Gastroesophageal sphincter (tissue), 4 donors: ENCODE results near the gene MICALL2. TPM values are rescaled to one million over a fixed set of nuclear protein-coding genes. Genes with fewer than 3 reads are reported as not detected.

Experiments
- ATAC-seq: fragments of 150-250 bp; one replicate; pipeline ENCODE4 v1.9.1; 2016; ENCODE audit warnings: mild to moderate bottlenecking, moderate library complexity
- H3K27ac ChIP-seq, 4 donors: fragments of 200-600 bp; sonication (generic) in 3 of 4; 1 replicate in 3 of 4; 2 replicates in 1 of 4; pipeline ENCODE4 v1.5.1; 2016 to 2019
- H3K27me3 ChIP-seq: fragments of 200-600 bp; sonication (generic); one replicate; pipeline ENCODE4 v1.5.1; 2019
- H3K36me3 ChIP-seq, 2 donors: fragments of 200-600 bp; sonication (generic); one replicate each; pipeline ENCODE4 v1.5.1; 2019; ENCODE audit warnings: control low read depth in 1 of 2
- H3K4me1 ChIP-seq, 3 donors: fragments of 200-600 bp; sonication (generic); 1 replicate in 2 of 3; 2 replicates in 1 of 3; pipeline ENCODE4 v1.5.1; 2016 to 2019; ENCODE audit warnings: control low read depth in 2 of 3
- H3K4me3 ChIP-seq, 2 donors: fragments of 200-600 bp; sonication (generic); one replicate each; pipeline ENCODE4 v1.5.1; 2019; ENCODE audit warnings: mild to moderate bottlenecking in 1 of 2, moderate library complexity in 1 of 2
- H3K9me3 ChIP-seq, 3 donors: fragments of 200-600 bp; sonication (generic); one replicate each; pipeline ENCODE4 v1.5.1; 2017 to 2019; ENCODE audit warnings: control low read depth in 2 of 3
- CTCF ChIP-seq, 4 experiments: fragments of 200-600 bp in 2 of 4; fragments of 450-650 bp in 2 of 4; sonication (generic) in 1 of 4; IDR thresholded peaks; one replicate each; pipeline ENCODE4 v1.5.1; 2017 to 2019; ENCODE audit warnings: antibody characterized with exemption in 4 of 4, mild to moderate bottlenecking in 2 of 4, moderate library complexity in 2 of 4
- EP300 ChIP-seq: sonication (generic); formaldehyde crosslinking; IDR thresholded peaks from one replicate; pipeline ENCODE4 v1.6.1; 2017; ENCODE audit warnings: antibody characterized with exemption, mild to moderate bottlenecking
- POLR2A ChIP-seq, 2 donors: fragments of 450-650 bp; IDR thresholded peaks; one replicate each; pipeline ENCODE4 v1.6.1; 2017; ENCODE audit warnings: antibody characterized with exemption in 2 of 2, mild to moderate bottlenecking in 2 of 2, moderate library complexity in 1 of 2
- POLR2AphosphoS5 ChIP-seq: sonication (generic); formaldehyde crosslinking; IDR thresholded peaks from one replicate; pipeline ENCODE4 v1.6.1; 2017; ENCODE audit warnings: antibody characterized with exemption
- WGBS, 2 donors: methylation state at CpG; one replicate each; pipeline ENCODE4 v1.1.5; 2018; ENCODE audit warnings: low coverage in 1 of 2; 5-methylcytosine and 5-hydroxymethylcytosine counted together
- total RNA-seq, 4 donors: library from RNA; depleted of rRNA; stranded (reverse); fragments of >200 nt; gene quantifications; one replicate each; pipeline ENCODE4 v1.1.0, GENCODE V29; 2016

The MICALL2 gene
- total RNA-seq, 4 donors from 2014 or later: 6.6 to 19.5 (median 15.0) TPM

GRCh38 chr7:1386623-1387220, 72.5 kb downstream of the MICALL2 start:
- ATAC-seq: no peak
- Histone ChIP-seq H3K4me1 (no peaks in the 10 kb centered on the region), H3K36me3 (no peaks in the 10 kb centered on the region), H3K27me3 (peaks cover 94% of the 10 kb centered on the region), H3K4me3 (no peak overlapping the region), H3K9me3 (peaks cover 0 to 14% (median 0%) of the 10 kb centered on the region in 3 donors), H3K27ac (no peak overlapping the region)
- WGBS, 2 donors: no CpG with 5 or more reads among the region's 25 CpGs
- TF ChIP-seq POLR2A (IDR thresholded peaks at IDR 0.05) (no peak), CTCF (IDR thresholded peaks at IDR 0.05) (no peak), POLR2AphosphoS5 (no peak), EP300 (no peak)

- TF ChIP-seq POLR2AphosphoS5 (no peak), CTCF (IDR thresholded peaks at IDR 0.05) (no peak), POLR2A (IDR thresholded peaks at IDR 0.05) (no peak), EP300 (no peak)
- Histone ChIP-seq H3K27me3 (peaks cover 94% of the 10 kb centered on the region), H3K4me1 (no peaks in the 10 kb centered on the region), H3K36me3 (no peaks in the 10 kb centered on the region), H3K4me3 (no peak overlapping the region), H3K9me3 (peaks cover 0 to 7% (median 0%) of the 10 kb centered on the region in 3 donors), H3K27ac (no peak overlapping the region)
- 47% methylated on average over 14 of the region's 38 CpGs; no CpG with 5 or more reads in 1 of the 2 donors for WGBS, 2 donors
- ATAC-seq: no peak
Measured at GRCh38 chr7:1385809-1386622, 73.3 kb downstream of the MICALL2 start.

GRCh38 chr7:1385086-1385808, 74.0 kb downstream of the MICALL2 start:
- no peak overlapping the region for H3K27ac ChIP-seq
- WGBS, 2 donors: 63% methylated on average over 8 of the region's 23 CpGs; no CpG with 5 or more reads in 1 of the 2 donors
- H3K4me1 ChIP-seq: no peaks in the 10 kb centered on the region
- TF ChIP-seq CTCF (IDR thresholded peaks at IDR 0.05) (no peak), POLR2A (IDR thresholded peaks at IDR 0.05) (no peak), POLR2AphosphoS5 (no peak)
- peaks cover 95% of the 10 kb centered on the region for H3K27me3 ChIP-seq
- no peak overlapping the region for H3K4me3 ChIP-seq
- no peaks in the 10 kb centered on the region for H3K36me3 ChIP-seq
- peaks cover 0 to 7% (median 0%) of the 10 kb centered on the region in 3 donors for H3K9me3 ChIP-seq
- no peak for ATAC-seq

Other genes with a start within 250 kb of the MICALL2 start
- gene UNCX, start 226.6 kb downstream of the MICALL2 start, total RNA-seq: not detected
- 10 to 100 TPM; 29.8 to 65.5 (median 41.4) TPM for gene INTS1, start 44.9 kb upstream of the MICALL2 start, total RNA-seq
- 100 to 1,000 TPM in 1 of 4 donors, 10 to 100 TPM in 3; 64.6 to 104 (median 77.0) TPM for gene MAFK, start 71.2 kb upstream of the MICALL2 start, total RNA-seq
- 1 to 10 TPM in 1 of 4 donors, under 1 TPM in 2, not detected in 1; 0.15 to 1.5 (median 0.31) TPM for gene TMEM184A, start 96.7 kb upstream of the MICALL2 start, total RNA-seq
- 10 to 100 TPM; 27.7 to 36.6 (median 35.7) TPM for gene PSMG3, start 110.6 kb upstream of the MICALL2 start, total RNA-seq
- gene ELFN1, start 210.8 kb upstream of the MICALL2 start, total RNA-seq: 1 to 10 TPM in 2 of 4 donors, under 1 TPM in 2; 0.42 to 3.7 (median 1.3) TPM